HG02571 (cell line): Measurements from ENCODE around the gene GALNT7.
A peak's percentile ranks its signal among the peaks of the same experiment; 100 is the strongest.

Source experiments
- ATAC-seq: cut with Tn5 transposase; IDR thresholded peaks from one replicate; pipeline ENCODE4 v1.9.1; 2021; ENCODE audit warnings: mild to moderate bottlenecking, moderate library complexity; ENCODE audit not compliant: unreplicated experiment

GALNT7 gene

GRCh38 chr4:173259310-173259709 lies 90.7 kb downstream of the GALNT7 start:
- no peak for ATAC-seq

- no peak for ATAC-seq
Observed at GRCh38 chr4:173261052-173261451, 92.4 kb downstream of the GALNT7 start.

GRCh38 chr4:173262375-173262774 lies 93.8 kb downstream of the GALNT7 start:
- ATAC-seq: no peak

GRCh38 chr4:173264245-173264644 lies 95.6 kb downstream of the GALNT7 start:
- no peak for ATAC-seq

- peak; percentile 66 for ATAC-seq
Observed at GRCh38 chr4:173264684-173265185, 96.1 kb downstream of the GALNT7 start.

- ATAC-seq: no peak
Observed at GRCh38 chr4:173265751-173266150, 97.1 kb downstream of the GALNT7 start.

- ATAC-seq: no peak
Observed at GRCh38 chr4:173267711-173268110, 99.1 kb downstream of the GALNT7 start.

GRCh38 chr4:173269280-173269679 lies 100.7 kb downstream of the GALNT7 start:
- no peak for ATAC-seq

- ATAC-seq: no peak
Observed at GRCh38 chr4:173270312-173271027, 101.9 kb downstream of the GALNT7 start.

GRCh38 chr4:173272314-173272713 lies 103.7 kb downstream of the GALNT7 start:
- ATAC-seq: no peak

GRCh38 chr4:173272996-173273395 lies 104.4 kb downstream of the GALNT7 start:
- ATAC-seq: no peak

GRCh38 chr4:173273941-173274340 lies 105.3 kb downstream of the GALNT7 start:
- no peak for ATAC-seq

- no peak for ATAC-seq
Observed at GRCh38 chr4:173274744-173275143, 106.1 kb downstream of the GALNT7 start.

- no peak for ATAC-seq
Observed at GRCh38 chr4:173275150-173275549, 106.5 kb downstream of the GALNT7 start.

GRCh38 chr4:173277340-173277739 lies 108.7 kb downstream of the GALNT7 start:
- ATAC-seq: no peak

GRCh38 chr4:173280998-173281397 lies 112.4 kb downstream of the GALNT7 start:
- no peak for ATAC-seq

GRCh38 chr4:173281406-173282255 lies 113.0 kb downstream of the GALNT7 start:
- no peak for ATAC-seq

- no peak for ATAC-seq
Observed at GRCh38 chr4:173282256-173282562, 113.6 kb downstream of the GALNT7 start.

GRCh38 chr4:173282626-173283025 lies 114.0 kb downstream of the GALNT7 start:
- ATAC-seq: no peak

- ATAC-seq: no peak
Observed at GRCh38 chr4:173284463-173284862, 115.9 kb downstream of the GALNT7 start.

- no peak for ATAC-seq
Observed at GRCh38 chr4:173287486-173287885, 118.9 kb downstream of the GALNT7 start.

- peak; percentile 77 for ATAC-seq
Observed at GRCh38 chr4:173288296-173288695, 119.7 kb downstream of the GALNT7 start.
